Dermis lymphatic vessel endothelial cell (primary cell): ENCODE measurements around the gene POU1F1. TPM values are rescaled to one million over a fixed set of nuclear protein-coding genes. Genes with fewer than 3 reads are reported as not detected.

Experiments used
- total RNA-seq: library from RNA; depleted of rRNA; stranded (reverse); fragments of >200 nt; gene quantifications from 2 replicates; pipeline ENCODE4 v1.2.1, GENCODE V29; 2014

The POU1F1 gene
- not detected in 2 replicates for total RNA-seq

GRCh38 chr3:87276484-87276883 is at the start of gene POU1F1:
TSS of gene POU1F1 (minus strand) at chr3:87276584. CDS start at chr3:87276462, 122 bp downstream.

GRCh38 chr3:87227104-87227834 is 49.1 kb downstream of the POU1F1 start, which contains the start of gene CHMP2B:
TSS of gene CHMP2B (plus strand) at chr3:87227309. CDS start at chr3:87227523, 214 bp downstream.

Other genes with a start within 250 kb of the POU1F1 start
- 14.6 and 17.4 TPM in 2 replicates for gene CHMP2B, start 49.3 kb downstream of the POU1F1 start, total RNA-seq